Fibroblast of mammary gland (primary cell): Measurements from ENCODE around the gene DSG3.
"Not testable (repeated sequence)": the region's sequence is repeated elsewhere in the genome, so short reads cannot be mapped to it uniquely, and the experiment has no call there.

Experiments used
- DNase-seq: peaks from one replicate; pipeline ENCODE4 v3.0.0-alpha.2; 2010; ENCODE audit warnings: low read depth
- H3K4me3 ChIP-seq: 2 replicates; pipeline ENCODE4 v1.5.1; 2011; ENCODE audit warnings: low read depth, mild to moderate bottlenecking, low read length, moderate library complexity; ENCODE audit not compliant: control insufficient read depth
- CTCF ChIP-seq: conservative IDR thresholded peaks from 2 replicates; pipeline ENCODE4 v1.5.1; 2011; ENCODE audit warnings: low read depth, low read length, inconsistent platforms; ENCODE audit not compliant: control insufficient read depth, insufficient read depth

DSG3 gene

GRCh38 chr18:31503011-31503410 lies 55.5 kb downstream of the DSG3 start:
- H3K4me3 ChIP-seq, result no peak overlapping the region
- no peak for DNase-seq
- TF ChIP-seq CTCF, result no peak

GRCh38 chr18:31504455-31505147 lies 57.1 kb downstream of the DSG3 start:
- no peak for DNase-seq
- TF ChIP-seq CTCF, result no peak
- no peak overlapping the region for H3K4me3 ChIP-seq

- DNase-seq, result no peak
- no peak overlapping the region for H3K4me3 ChIP-seq
- no peak for TF ChIP-seq CTCF
These were observed 57.6 kb downstream of the DSG3 start for GRCh38 chr18:31505156-31505555.

- no peak overlapping the region for H3K4me3 ChIP-seq
- peak; percentile 43 for TF ChIP-seq CTCF
- DNase-seq, result peak; percentile 52
These were observed 58.6 kb downstream of the DSG3 start for GRCh38 chr18:31506024-31506742.

- not testable (repeated sequence) for DNase-seq, H3K4me3 ChIP-seq
These were observed 59.6 kb downstream of the DSG3 start for GRCh38 chr18:31507124-31507523.

GRCh38 chr18:31508781-31509180 lies 61.2 kb downstream of the DSG3 start:
- no peak for DNase-seq
- H3K4me3 ChIP-seq, result no peak overlapping the region
- no peak for TF ChIP-seq CTCF

GRCh38 chr18:31509571-31509970 lies 62.0 kb downstream of the DSG3 start:
- no peak overlapping the region for H3K4me3 ChIP-seq
- TF ChIP-seq CTCF, result no peak
- DNase-seq, result no peak
